ENCODE measurements around the gene ROCK2. TPM values are rescaled to one million over a fixed set of nuclear protein-coding genes. Genes with fewer than 3 reads are reported as not detected.
A peak's percentile ranks its signal among the peaks of the same experiment; 100 is the strongest.

The ROCK2 gene
- total and polyA plus RNA-seq, 2 of the 13 experiments (the other 11 are each of a cell fraction or from before 2014, with no cell fraction given) = 38.1 to 119 TPM

- TF ChIP-seq NR1H2 (CRISPR knock-in tag; IDR thresholded peaks at IDR 0.05; ENCODE audit: borderline replicate concordance, low read depth) (no peak), FOSL2 (CRISPR knock-in tag; IDR thresholded peaks at IDR 0.05) (no peak)
Measured at GRCh38 chr2:11179899-11180298, 164.5 kb downstream of the ROCK2 start (continued).

- H2AFZ ChIP-seq (ENCODE audit: low read length) = no peak overlapping the region
- intact Hi-C loops (cut with micrococcal nuclease; ENCODE audit: unreplicated experiment) = loop anchor here (5.0 kb wide), 1 partner anchor 47 kb away; a partner anchor contains a TSS
- no peak overlapping the region for H3K4me3 ChIP-seq (replicated peaks in 1 of 3; ENCODE audit: insufficient read depth in 1 of 3, low read depth in 2 of 3, low read length in 3 of 3)
- no peak overlapping the region for H3K27ac ChIP-seq (ENCODE audit: extremely low read length, insufficient read depth, low read length)
- CTCF ChIA-PET (ENCODE audit: low intra/inter-chr PET ratio, low total read pairs) = no interaction called here
- ATAC-seq (no peak), DNase-seq (ENCODE audit: low spot score) (no peak), FAIRE-seq (no peak)
- no peak overlapping the region for H3K9ac ChIP-seq (ENCODE audit: insufficient read depth, low read depth, low read length)
- no peaks in the 10 kb centered on the region for H4K20me1 ChIP-seq (ENCODE audit: insufficient read depth, low read length)
- no peak overlapping the region for H3K4me2 ChIP-seq (ENCODE audit: low read depth, low read length)
- POLR2A ChIA-PET = no interaction called here
- WGBS (ENCODE audit: low lambda C conversion rate) = 84% methylated on average over 4 of the region's 4 CpGs
- no peaks in the 10 kb centered on the region for H3K9me3 ChIP-seq (ENCODE audit: low read length)
- no TSS peak for BruUV-seq (replicated peaks)
- H3K79me2 ChIP-seq (ENCODE audit: insufficient read depth, low read length) = no peaks in the 10 kb centered on the region
- H3K27me3 ChIP-seq (ENCODE audit: control insufficient read depth in 1 of 2, insufficient read depth in 2 of 2, low read length in 2 of 2) = no peaks in the 10 kb centered on the region
- H3K4me1 ChIP-seq (ENCODE audit: insufficient read depth, low read length) = 0 out of 2 replicates have a peak, but pooled peaks cover 13% of the 10 kb centered on the region
- peaks cover 4 to 20% of the 10 kb centered on the region in 2 experiments for H3K36me3 ChIP-seq (replicated peaks in 1 of 2; ENCODE audit: control insufficient read depth in 1 of 2, insufficient read depth in 2 of 2, low read length in 2 of 2)
- in situ Hi-C loops (cut with HindIII; ENCODE audit: extremely low pct_ligation_motif_present, low pct_unique_long_range_greater_than_20kb) = no loop called here
- TF ChIP-seq ZNF629 (CRISPR knock-in tag; conservative IDR thresholded peaks at IDR 0.05) (peak; percentile 41; the same call in 1 of the 2 replicates), SSRP1 (CRISPR knock-in tag; IDR thresholded peaks at IDR 0.05) (0 out of 2 replicates have a peak, but pooled peaks have one; percentile 16), USF2 (IDR thresholded peaks at IDR 0.05; ENCODE audit: low read depth, low read length) (no peak), USF2 (CRISPR knock-in tag; IDR thresholded peaks at IDR 0.05; ENCODE audit: borderline replicate concordance) (no peak), POLR2G (IDR thresholded peaks at IDR 0.05; ENCODE audit: low read depth, low read length) (0 out of 2 replicates have a peak, but pooled peaks have one; percentile 16), RBM22 (optimal IDR thresholded peaks at IDR 0.05; ENCODE audit: low read length) (peak; percentile 95), KLF15 (CRISPR knock-in tag; IDR thresholded peaks at IDR 0.05; ENCODE audit: borderline replicate concordance) (no peak), GMEB2 (CRISPR knock-in tag; IDR thresholded peaks at IDR 0.05; ENCODE audit: low read depth) (no peak), POLR2AphosphoS2 (IDR thresholded peaks at IDR 0.05; ENCODE audit: low read depth, low read length) (0 out of 2 replicates have a peak, but pooled peaks have one; percentile 44)
Measured at GRCh38 chr2:11179196-11179595, 165.2 kb downstream of the ROCK2 start.

Data from HepG2 (cell line).